ENCODE data around the gene F8.

- TF ChIP-seq, protein P1, sequence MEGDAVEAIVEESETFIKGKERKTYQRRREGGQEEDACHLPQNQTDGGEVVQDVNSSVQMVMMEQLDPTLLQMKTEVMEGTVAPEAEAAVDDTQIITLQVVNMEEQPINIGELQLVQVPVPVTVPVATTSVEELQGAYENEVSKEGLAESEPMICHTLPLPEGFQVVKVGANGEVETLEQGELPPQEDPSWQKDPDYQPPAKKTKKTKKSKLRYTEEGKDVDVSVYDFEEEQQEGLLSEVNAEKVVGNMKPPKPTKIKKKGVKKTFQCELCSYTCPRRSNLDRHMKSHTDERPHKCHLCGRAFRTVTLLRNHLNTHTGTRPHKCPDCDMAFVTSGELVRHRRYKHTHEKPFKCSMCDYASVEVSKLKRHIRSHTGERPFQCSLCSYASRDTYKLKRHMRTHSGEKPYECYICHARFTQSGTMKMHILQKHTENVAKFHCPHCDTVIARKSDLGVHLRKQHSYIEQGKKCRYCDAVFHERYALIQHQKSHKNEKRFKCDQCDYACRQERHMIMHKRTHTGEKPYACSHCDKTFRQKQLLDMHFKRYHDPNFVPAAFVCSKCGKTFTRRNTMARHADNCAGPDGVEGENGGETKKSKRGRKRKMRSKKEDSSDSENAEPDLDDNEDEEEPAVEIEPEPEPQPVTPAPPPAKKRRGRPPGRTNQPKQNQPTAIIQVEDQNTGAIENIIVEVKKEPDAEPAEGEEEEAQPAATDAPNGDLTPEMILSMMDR (IDR thresholded peaks at IDR 0.05) = peak in 2 of 5 experiments; percentile 8 to 37
- TF ChIP-seq POLR2A (IDR thresholded peaks at IDR 0.05) = peak; percentile 27 to 72
- TF ChIP-seq EP300 (IDR thresholded peaks at IDR 0.05) = peak; percentile 53 to 81
These were observed 4.4 kb upstream of the F8 start, which contains the start of gene FUNDC2 for GRCh38 chrX:155026727-155027508.
